ENCODE measurements around the gene C6orf120. TPM values are rescaled to one million over a fixed set of nuclear protein-coding genes. Genes with fewer than 3 reads are reported as not detected.

The C6orf120 gene
- total and polyA plus RNA-seq, 2 donors (not counting 3 experiments of a cell fraction or from before 2014, with no cell fraction given): 13.8 to 30.1 TPM

DNA sequence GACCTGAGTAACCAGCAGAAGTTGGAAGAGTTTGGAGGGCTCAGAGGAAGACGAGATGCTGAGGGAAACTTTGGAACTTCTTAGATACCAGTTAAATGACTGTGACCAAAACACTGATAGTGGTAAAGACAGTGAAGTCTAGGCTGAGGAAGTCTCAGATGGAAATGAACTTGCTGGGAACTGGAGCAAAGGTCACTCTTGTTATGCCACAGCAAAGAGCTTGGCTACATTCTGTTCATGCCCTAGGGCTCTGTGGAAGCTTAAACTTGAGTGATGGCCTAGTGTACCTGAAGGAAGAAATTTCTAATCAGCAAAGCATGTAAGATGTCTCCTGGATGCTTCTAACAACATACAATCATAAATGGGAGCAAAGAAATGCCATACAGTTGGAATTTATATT, 24.8 kb upstream of the C6orf120 start:
- Histone ChIP-seq H2AFZ (ENCODE audit: low read depth, low read length) (no peak overlapping the region), H4K20me1 (replicated peaks; ENCODE audit: control insufficient read depth, extremely low read depth, insufficient read depth, low read length) (no peaks in the 10 kb centered on the region), H3K4me1 (ENCODE audit: control insufficient read depth, extremely low read depth, insufficient read depth, low read length) (no peaks in the 10 kb centered on the region), H3K79me2 (ENCODE audit: control insufficient read depth, insufficient read depth, low read length) (no peaks in the 10 kb centered on the region), H3K9ac (replicated peaks; ENCODE audit: extremely low read depth, insufficient read depth, low read length) (no peak overlapping the region), H3K9me3 (replicated peaks; ENCODE audit: control insufficient read depth, insufficient read depth, low read length) (no peaks in the 10 kb centered on the region), H3K27me3 (ENCODE audit: control insufficient read depth in 2 of 2, insufficient read depth in 2 of 2, low read length in 2 of 2) (no peaks in the 10 kb centered on the region), H3K9me1 (replicated peaks; ENCODE audit: control insufficient read depth, extremely low read depth, insufficient read depth, low read length) (no peaks in the 10 kb centered on the region), H3K4me2 (ENCODE audit: insufficient read depth, low read length) (no peak overlapping the region), H3K36me3 (ENCODE audit: control insufficient read depth in 2 of 2, extremely low read depth in 1 of 2, insufficient read depth in 2 of 2, low read length in 2 of 2) (peaks cover 0 to 6% of the 10 kb centered on the region in 2 experiments), H3K4me3 (replicated peaks in 1 of 3; ENCODE audit: insufficient read depth in 1 of 3, low read depth in 1 of 3, low read length in 3 of 3) (no peak overlapping the region), H3K27ac (ENCODE audit: insufficient read depth, low read depth, low read length) (no peak overlapping the region)
- FAIRE-seq (no peak), DNase-seq (ENCODE audit: low read depth, low spot score) (no peak)
- intact Hi-C loops (cut with micrococcal nuclease): no loop called here
- CTCF ChIA-PET: interaction anchor here (1.2 to 2.8 kb wide), 2 partner anchors 8 to 19 kb away, joined by 3 to 10 read pairs; no protein-coding TSS in a partner anchor
- TF ChIP-seq POLR2AphosphoS5 (IDR thresholded peaks at IDR 0.05; ENCODE audit: insufficient read depth, low read depth, low read length): no peak
- TF ChIP-seq, protein P1, sequence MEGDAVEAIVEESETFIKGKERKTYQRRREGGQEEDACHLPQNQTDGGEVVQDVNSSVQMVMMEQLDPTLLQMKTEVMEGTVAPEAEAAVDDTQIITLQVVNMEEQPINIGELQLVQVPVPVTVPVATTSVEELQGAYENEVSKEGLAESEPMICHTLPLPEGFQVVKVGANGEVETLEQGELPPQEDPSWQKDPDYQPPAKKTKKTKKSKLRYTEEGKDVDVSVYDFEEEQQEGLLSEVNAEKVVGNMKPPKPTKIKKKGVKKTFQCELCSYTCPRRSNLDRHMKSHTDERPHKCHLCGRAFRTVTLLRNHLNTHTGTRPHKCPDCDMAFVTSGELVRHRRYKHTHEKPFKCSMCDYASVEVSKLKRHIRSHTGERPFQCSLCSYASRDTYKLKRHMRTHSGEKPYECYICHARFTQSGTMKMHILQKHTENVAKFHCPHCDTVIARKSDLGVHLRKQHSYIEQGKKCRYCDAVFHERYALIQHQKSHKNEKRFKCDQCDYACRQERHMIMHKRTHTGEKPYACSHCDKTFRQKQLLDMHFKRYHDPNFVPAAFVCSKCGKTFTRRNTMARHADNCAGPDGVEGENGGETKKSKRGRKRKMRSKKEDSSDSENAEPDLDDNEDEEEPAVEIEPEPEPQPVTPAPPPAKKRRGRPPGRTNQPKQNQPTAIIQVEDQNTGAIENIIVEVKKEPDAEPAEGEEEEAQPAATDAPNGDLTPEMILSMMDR (IDR thresholded peaks at IDR 0.05; ENCODE audit: extremely low read depth in 1 of 2, insufficient read depth in 1 of 2, low read depth in 1 of 2, low read length in 2 of 2): no peak
- TF ChIP-seq, protein P2, sequence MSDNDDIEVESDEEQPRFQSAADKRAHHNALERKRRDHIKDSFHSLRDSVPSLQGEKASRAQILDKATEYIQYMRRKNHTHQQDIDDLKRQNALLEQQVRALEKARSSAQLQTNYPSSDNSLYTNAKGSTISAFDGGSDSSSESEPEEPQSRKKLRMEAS (IDR thresholded peaks at IDR 0.05; ENCODE audit: insufficient read depth, insufficient read length): no peak
- TF ChIP-seq GATA2 (IDR thresholded peaks at IDR 0.05; ENCODE audit: insufficient read depth, insufficient read length, low read depth, low read length): no peak
- POLR2A ChIA-PET: no interaction called here
- dilution Hi-C loops (cut with MboI; ENCODE audit: extremely low pct_ligation_motif_present, low sequenced_read_pairs): no loop called here
- BruUV-seq (replicated peaks): no TSS peak

DNA sequence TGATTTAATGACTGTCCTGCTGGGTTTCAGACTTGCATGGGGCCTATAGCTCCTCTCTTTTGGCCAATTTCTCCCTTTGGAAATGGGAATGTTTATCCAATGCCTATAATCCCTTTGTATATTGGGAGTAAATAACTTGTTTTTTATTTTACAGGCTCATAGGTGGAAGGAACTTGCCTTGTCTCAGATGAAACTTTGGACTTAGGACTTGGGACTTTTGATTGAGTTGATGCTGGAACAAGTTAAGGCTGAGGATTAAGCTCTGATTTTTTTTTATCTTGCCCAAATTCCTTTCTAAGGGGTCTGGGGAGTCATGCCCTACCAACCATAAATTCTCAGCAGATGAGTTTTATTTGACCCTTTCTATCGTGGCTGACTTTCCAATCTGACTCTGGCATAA, 23.6 kb upstream of the C6orf120 start:
- H3K27me3 ChIP-seq (ENCODE audit: control insufficient read depth in 2 of 2, insufficient read depth in 2 of 2, low read length in 2 of 2): no peaks in the 10 kb centered on the region
- no TSS peak for BruUV-seq (replicated peaks)
- dilution Hi-C loops (cut with MboI; ENCODE audit: extremely low pct_ligation_motif_present, low sequenced_read_pairs) (no loop called here), intact Hi-C loops (cut with micrococcal nuclease) (no loop called here)
- no peak overlapping the region for H3K4me3 ChIP-seq (replicated peaks in 1 of 3; ENCODE audit: insufficient read depth in 1 of 3, low read depth in 1 of 3, low read length in 3 of 3)
- H3K9me3 ChIP-seq (replicated peaks; ENCODE audit: control insufficient read depth, insufficient read depth, low read length): no peaks in the 10 kb centered on the region
- FAIRE-seq (no peak), DNase-seq (ENCODE audit: low read depth, low spot score) (no peak)
- TF ChIP-seq JUN (IDR thresholded peaks at IDR 0.05; ENCODE audit: borderline replicate concordance, insufficient read depth, insufficient read length, low read depth) (no peak), POLR2A (IDR thresholded peaks at IDR 0.05; ENCODE audit: low read depth, low read length) (no peak), EZH2 (IDR thresholded peaks at IDR 0.05; ENCODE audit: borderline replicate concordance, low read depth, low read length, severe bottlenecking) (no peak), MYC (IDR thresholded peaks at IDR 0.05; ENCODE audit: low read depth, low read length) (no peak), GATA2 (IDR thresholded peaks at IDR 0.05; ENCODE audit: insufficient read depth, insufficient read length, low read depth, low read length) (no peak), POLR2AphosphoS5 (IDR thresholded peaks at IDR 0.05; ENCODE audit: insufficient read depth, low read depth, low read length) (no peak), FOS (IDR thresholded peaks at IDR 0.05; ENCODE audit: borderline replicate concordance, insufficient read depth, low read length) (no peak)
- TF ChIP-seq, protein P1 (IDR thresholded peaks at IDR 0.05; ENCODE audit: extremely low read depth in 1 of 2, insufficient read depth in 1 of 2, low read depth in 1 of 2, low read length in 2 of 2): no peak
- TF ChIP-seq, protein P2 (IDR thresholded peaks at IDR 0.05; ENCODE audit: insufficient read depth, insufficient read length): no peak
- no peak overlapping the region for H3K4me2 ChIP-seq (ENCODE audit: insufficient read depth, low read length)
- no peak overlapping the region for H3K9ac ChIP-seq (replicated peaks; ENCODE audit: extremely low read depth, insufficient read depth, low read length)
- peaks cover 0 to 8% of the 10 kb centered on the region in 2 experiments for H3K36me3 ChIP-seq (ENCODE audit: control insufficient read depth in 2 of 2, extremely low read depth in 1 of 2, insufficient read depth in 2 of 2, low read length in 2 of 2)
- no peak overlapping the region for H2AFZ ChIP-seq (ENCODE audit: low read depth, low read length)
- no peaks in the 10 kb centered on the region for H3K9me1 ChIP-seq (replicated peaks; ENCODE audit: control insufficient read depth, extremely low read depth, insufficient read depth, low read length)
- no peak overlapping the region for H3K27ac ChIP-seq (ENCODE audit: insufficient read depth, low read depth, low read length)
- no peaks in the 10 kb centered on the region for H3K79me2 ChIP-seq (ENCODE audit: control insufficient read depth, insufficient read depth, low read length)
- H4K20me1 ChIP-seq (replicated peaks; ENCODE audit: control insufficient read depth, extremely low read depth, insufficient read depth, low read length): no peaks in the 10 kb centered on the region
- ChIA-PET POLR2A (no interaction called here), CTCF (interaction anchor here (1.2 to 2.8 kb wide), 2 partner anchors 9 to 32 kb away, joined by 3 to 10 read pairs; no protein-coding TSS in a partner anchor)
- H3K4me1 ChIP-seq (ENCODE audit: control insufficient read depth, extremely low read depth, insufficient read depth, low read length): no peaks in the 10 kb centered on the region
